Gastrocnemius medialis (tissue), 4 donors: ENCODE data around the gene COA3.

ENCODE experiments used
- CTCF ChIP-seq, 5 experiments: fragments of 450-650 bp in 3 of 5; fragments of 200-600 bp in 2 of 5; sonication (generic) in 2 of 5; IDR thresholded peaks in 4 of 5; conservative IDR thresholded peaks in 1 of 5; 1 replicate in 4 of 5; 2 replicates in 1 of 5; pipeline ENCODE4 v1.5.1; 2016 to 2019; ENCODE audit warnings: antibody characterized with exemption in 5 of 5, mild to moderate bottlenecking in 3 of 5, moderate library complexity in 3 of 5
- POLR2A ChIP-seq, 2 donors: fragments of 450-650 bp; IDR thresholded peaks; one replicate each; pipeline ENCODE4 v1.6.1; 2017; ENCODE audit warnings: antibody characterized with exemption in 2 of 2, mild to moderate bottlenecking in 2 of 2, moderate library complexity in 2 of 2

- TF ChIP-seq CTCF (IDR thresholded peaks at IDR 0.05 in 4 of 5, conservative IDR thresholded peaks at IDR 0.05 in 1 of 5) = no peak
- TF ChIP-seq POLR2A (IDR thresholded peaks at IDR 0.05) = no peak
These were observed 507 bp downstream of the COA3 start for GRCh38 chr17:42798011-42798382.
